A673 (cell line): Measurements from ENCODE around the gene KNDC1. TPM values are rescaled to one million over a fixed set of nuclear protein-coding genes. Genes with fewer than 3 reads are reported as not detected.

Experiments used
- BruUV-seq: library from RNA; stranded (reverse); fragments of 400-500 nt; replicated peaks from 2 replicates; lab custom pipeline; 2021; lab: Mats Ljungman, UMichigan
- CTCF ChIA-PET: fragments of 300-600 bp; sonication (Branson Sonifier 250); formaldehyde crosslinking; loops from one replicate; lab custom pipeline; 2022; ENCODE audit warnings: antibody characterized with exemption; lab: Charles Lee
- POLR2A ChIA-PET: fragments of 300-600 bp; sonication (Branson Sonifier 250); formaldehyde crosslinking; loops from one replicate; lab custom pipeline; 2022; ENCODE audit warnings: antibody characterized with exemption; ENCODE audit not compliant: low non-redundant PET; lab: Charles Lee
- DNase-seq: peaks from one replicate; pipeline ENCODE4 v3.0.0-alpha.2; 2015; ENCODE audit warnings: low spot score
- H3K27ac ChIP-seq: fragments of 200-600 bp; sonication (generic); 2 replicates; pipeline ENCODE4 v1.5.1; 2016; ENCODE audit warnings: mixed run types, low read depth, mild to moderate bottlenecking, mixed read lengths, antibody characterized with exemption, low read length; ENCODE audit not compliant: poor library complexity, severe bottlenecking
- H3K27me3 ChIP-seq: fragments of 200-600 bp; sonication (generic); replicated peaks from 2 replicates; pipeline ENCODE4 v1.6.1; 2017; ENCODE audit warnings: mixed run types, low read depth, mild to moderate bottlenecking, mixed read lengths, antibody characterized with exemption, low read length; ENCODE audit not compliant: insufficient read depth, poor library complexity
- H3K36me3 ChIP-seq: fragments of 200-600 bp; sonication (generic); 2 replicates; pipeline ENCODE4 v1.6.1; 2016; ENCODE audit warnings: mixed run types, mild to moderate bottlenecking, mixed read lengths, antibody characterized with exemption, low read length; ENCODE audit not compliant: insufficient read depth, poor library complexity, severe bottlenecking
- H3K4me1 ChIP-seq: fragments of 200-600 bp; sonication (generic); 2 replicates; pipeline ENCODE4 v1.6.1; 2017; ENCODE audit warnings: mixed run types, mild to moderate bottlenecking, mixed read lengths, antibody characterized with exemption, low read length; ENCODE audit not compliant: insufficient read depth, poor library complexity, severe bottlenecking
- H3K4me3 ChIP-seq: fragments of 200-600 bp; sonication (generic); 2 replicates; pipeline ENCODE4 v1.5.1; 2016; ENCODE audit warnings: low read depth, mixed run types, mild to moderate bottlenecking, mixed read lengths, low read length; ENCODE audit not compliant: poor library complexity, severe bottlenecking
- H3K9me3 ChIP-seq: fragments of 200-600 bp; sonication (generic); 2 replicates; pipeline ENCODE4 v1.6.1; 2016; ENCODE audit warnings: mixed run types, low read depth, mild to moderate bottlenecking, mixed read lengths, antibody characterized with exemption, low read length; ENCODE audit not compliant: poor library complexity, severe bottlenecking
- CTCF ChIP-seq: fragments of 300-800, 200-600 bp; sonication (generic); conservative IDR thresholded peaks from 2 replicates; pipeline ENCODE4 v1.5.1; 2017; ENCODE audit warnings: low read depth, mild to moderate bottlenecking, antibody characterized with exemption, low read length, moderate library complexity, mixed read lengths
- EZH2 ChIP-seq: fragments of 200-600 bp; sonication (generic); IDR thresholded peaks from 2 replicates; pipeline ENCODE4 v1.6.1; 2017; ENCODE audit warnings: borderline replicate concordance, low read depth, mild to moderate bottlenecking, mixed read lengths, antibody characterized with exemption, low read length; ENCODE audit not compliant: poor library complexity, severe bottlenecking
- intact Hi-C: fragments of 100-400 bp; cut with micrococcal nuclease; formaldehyde crosslinking; loops from one replicate; pipeline ENCODE4 v1.10.0; 2022; ENCODE audit not compliant: unreplicated experiment
- total RNA-seq: library from RNA; stranded (reverse); gene quantifications from 2 replicates; pipeline ENCODE4 v1.2.3, GENCODE V29; 2021

Gene KNDC1
- total RNA-seq, 1 experiment from 2014 or later = not detected

DNA sequence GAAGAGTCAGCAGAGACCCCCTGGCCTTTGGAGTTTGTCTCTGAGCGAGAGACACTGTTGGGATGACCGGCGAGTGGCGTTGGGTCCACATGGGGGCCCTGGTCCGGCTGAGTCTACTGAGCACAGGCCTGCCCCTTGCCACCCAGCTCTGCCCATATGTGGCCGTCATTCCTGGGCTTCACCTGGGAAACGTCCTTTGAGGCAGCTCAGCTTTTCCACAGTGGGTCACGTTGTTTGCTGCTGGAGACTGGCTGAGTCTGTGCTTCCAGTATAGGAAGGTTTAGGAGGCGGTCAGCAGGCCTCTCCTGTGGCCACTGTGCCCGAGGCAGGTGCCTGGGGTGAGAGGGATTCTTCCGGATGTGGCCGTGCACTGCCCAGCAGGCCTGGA is 99.6 kb downstream of the KNDC1 start:
- TF ChIP-seq EZH2 = no peak
- no peaks in the 10 kb centered on the region for H3K36me3 ChIP-seq
- DNase-seq = no peak
- no peak overlapping the region for H3K27ac ChIP-seq
- no TSS peak for BruUV-seq
- POLR2A ChIA-PET = no interaction called here
- CTCF ChIA-PET = no interaction called here
- H3K4me1 ChIP-seq = peaks cover 19% of the 10 kb centered on the region
- intact Hi-C loops = no loop called here
- no peak overlapping the region for H3K4me3 ChIP-seq
- H3K27me3 ChIP-seq = no peaks in the 10 kb centered on the region
- no peaks in the 10 kb centered on the region for H3K9me3 ChIP-seq

GRCh38 chr10:133260895-133261725 is 101.1 kb downstream of the KNDC1 start:
- CTCF ChIA-PET = no interaction called here
- H3K27me3 ChIP-seq = no peaks in the 10 kb centered on the region
- no TSS peak for BruUV-seq
- intact Hi-C loops = no loop called here
- H3K27ac ChIP-seq = peak overlapping the region; percentile 59
- peak overlapping the region; percentile 63 for H3K4me3 ChIP-seq
- POLR2A ChIA-PET = no interaction called here
- H3K4me1 ChIP-seq = peaks cover 19% of the 10 kb centered on the region
- no peaks in the 10 kb centered on the region for H3K36me3 ChIP-seq
- TF ChIP-seq CTCF = no peak
- no peak for TF ChIP-seq EZH2
- no peaks in the 10 kb centered on the region for H3K9me3 ChIP-seq
- DNase-seq = peak; percentile 59

DNA sequence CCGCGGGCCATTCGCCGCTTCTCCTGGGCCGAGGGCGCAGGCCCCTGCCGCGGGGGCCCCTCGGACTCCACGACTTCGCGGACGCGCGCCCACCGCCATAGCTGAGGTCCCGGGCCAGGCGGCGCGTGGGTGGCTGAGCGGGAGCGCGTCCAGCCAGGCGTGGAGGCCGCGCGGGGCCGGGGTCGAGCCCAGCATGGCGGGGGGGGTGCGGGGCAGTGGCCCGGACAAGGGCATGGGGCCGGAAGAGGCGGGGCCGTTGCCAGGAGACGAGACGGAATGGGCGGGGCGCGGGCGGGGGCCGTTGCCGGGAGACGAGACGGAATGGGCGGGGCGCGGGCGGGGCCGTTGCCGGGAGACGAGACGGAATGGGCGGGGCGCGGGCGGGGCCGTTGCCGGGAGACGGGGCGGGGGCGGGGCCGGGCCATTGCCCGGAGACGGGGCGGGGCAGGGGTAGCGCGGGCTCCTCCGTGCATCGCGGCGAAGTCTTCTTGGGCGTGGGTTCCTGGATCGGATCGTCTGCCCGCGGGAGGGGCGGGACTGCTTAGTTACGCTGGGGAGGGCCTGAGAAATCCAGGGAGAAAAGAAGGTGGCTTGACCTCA is 101.8 kb downstream of the KNDC1 start:
- Histone ChIP-seq H3K4me1 (peaks cover 19% of the 10 kb centered on the region), H3K9me3 (no peaks in the 10 kb centered on the region), H3K27ac (peak overlapping the region; percentile 59), H3K36me3 (no peaks in the 10 kb centered on the region), H3K4me3 (peak overlapping the region; percentile 63), H3K27me3 (no peaks in the 10 kb centered on the region)
- TF ChIP-seq CTCF = no peak
- no peak for TF ChIP-seq EZH2
- BruUV-seq = no TSS peak
- DNase-seq = peak; percentile 65
- POLR2A ChIA-PET = no interaction called here
- intact Hi-C loops = no loop called here
- CTCF ChIA-PET = no interaction called here
